Astrocyte of the cerebellum (primary cell): ENCODE data around the gene SFXN5.
A peak's percentile ranks its signal among the peaks of the same experiment; 100 is the strongest.

Experiments used
- DNase-seq: peaks from one replicate; pipeline ENCODE4 v3.0.0-alpha.2; 2011; ENCODE audit warnings: low read depth
- H3K4me3 ChIP-seq: 2 replicates; pipeline ENCODE4 v1.5.1; 2011; ENCODE audit warnings: mild to moderate bottlenecking, low read depth, low read length, moderate library complexity
- CTCF ChIP-seq: IDR thresholded peaks from 2 replicates; pipeline ENCODE4 v1.5.1; 2012; ENCODE audit warnings: low read length, low read depth, moderate library complexity, mild to moderate bottlenecking; ENCODE audit errors: missing control alignments
- in situ Hi-C: cut with HindIII; loops from 2 replicates; pipeline ENCODE4 v1.10.0; 2017; ENCODE audit warnings: low sequenced_read_pairs

Gene SFXN5

GRCh38 chr2:73004889-73005596 is 66.5 kb downstream of the SFXN5 start:
- no peak overlapping the region for H3K4me3 ChIP-seq
- DNase-seq, result no peak
- TF ChIP-seq CTCF, result no peak
- in situ Hi-C loops, result loop anchor here (5.0 kb wide), 1 partner anchor 57 kb away; no protein-coding TSS in a partner anchor

GRCh38 chr2:73004466-73004865 is 67.0 kb downstream of the SFXN5 start:
- in situ Hi-C loops, result no loop called here
- no peak for TF ChIP-seq CTCF
- H3K4me3 ChIP-seq, result no peak overlapping the region
- DNase-seq, result no peak

- TF ChIP-seq CTCF, result no peak
- DNase-seq, result no peak
- in situ Hi-C loops, result no loop called here
- H3K4me3 ChIP-seq, result no peak overlapping the region
These were observed 68.5 kb downstream of the SFXN5 start for GRCh38 chr2:73003027-73003426.

- in situ Hi-C loops, result no loop called here
- H3K4me3 ChIP-seq, result no peak overlapping the region
- TF ChIP-seq CTCF, result no peak
- DNase-seq, result no peak
These were observed 70.5 kb downstream of the SFXN5 start for GRCh38 chr2:73000808-73001570.

- DNase-seq, result peak; percentile 35
- in situ Hi-C loops, result no loop called here
- H3K4me3 ChIP-seq, result no peak overlapping the region
- TF ChIP-seq CTCF, result no peak
These were observed 71.5 kb downstream of the SFXN5 start for GRCh38 chr2:72999729-73000725.

- no peak for TF ChIP-seq CTCF
- H3K4me3 ChIP-seq, result no peak overlapping the region
- DNase-seq, result no peak
- in situ Hi-C loops, result no loop called here
These were observed 72.8 kb downstream of the SFXN5 start for GRCh38 chr2:72998724-72999123.
